Measurements from ENCODE around the gene MIF.
"Not testable (repeated sequence)": the region's sequence is repeated elsewhere in the genome, so short reads cannot be mapped to it uniquely, and the experiment has no call there.

The MIF gene

DNA sequence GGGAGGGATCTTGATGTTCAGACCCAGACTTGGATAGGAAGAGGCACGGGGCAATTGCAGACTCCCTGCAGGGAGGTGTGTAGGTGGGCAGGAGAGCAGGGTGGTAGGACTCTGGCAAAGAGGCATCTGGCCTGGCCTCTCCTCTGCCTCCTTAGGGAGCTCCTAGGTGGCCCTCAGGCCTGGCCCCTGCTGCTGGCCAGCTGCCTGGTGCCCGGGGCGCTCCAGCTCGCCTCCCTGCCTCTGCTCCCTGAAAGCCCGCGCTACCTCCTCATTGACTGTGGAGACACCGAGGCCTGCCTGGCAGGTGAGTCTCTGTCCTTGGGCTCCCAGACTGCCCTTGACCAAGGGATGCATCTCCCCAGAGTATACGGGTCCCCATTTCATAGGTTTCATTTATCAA lies 16.6 kb upstream of the MIF start:
- no peak for DNase-seq

DNA sequence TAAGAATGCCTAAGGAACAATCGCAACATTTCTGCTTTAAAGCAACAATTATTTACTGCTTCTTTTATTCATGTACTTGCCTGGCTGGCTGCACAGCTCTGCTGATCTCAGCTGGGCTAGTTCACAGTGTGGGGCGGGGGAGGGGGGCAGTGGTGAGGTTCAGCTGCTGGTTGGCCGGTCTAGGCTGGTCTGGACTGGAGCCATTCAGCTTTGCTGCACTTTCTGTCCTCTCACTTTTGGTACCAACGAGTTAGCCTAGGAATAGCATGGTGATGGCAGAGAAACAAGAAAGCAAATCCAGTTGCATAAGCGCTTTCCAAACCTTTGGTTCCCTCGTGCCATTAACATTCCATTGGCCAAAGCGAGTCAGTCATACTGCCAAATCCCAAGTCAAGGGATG lies 16.0 kb upstream of the MIF start:
- no peak for DNase-seq

DNA sequence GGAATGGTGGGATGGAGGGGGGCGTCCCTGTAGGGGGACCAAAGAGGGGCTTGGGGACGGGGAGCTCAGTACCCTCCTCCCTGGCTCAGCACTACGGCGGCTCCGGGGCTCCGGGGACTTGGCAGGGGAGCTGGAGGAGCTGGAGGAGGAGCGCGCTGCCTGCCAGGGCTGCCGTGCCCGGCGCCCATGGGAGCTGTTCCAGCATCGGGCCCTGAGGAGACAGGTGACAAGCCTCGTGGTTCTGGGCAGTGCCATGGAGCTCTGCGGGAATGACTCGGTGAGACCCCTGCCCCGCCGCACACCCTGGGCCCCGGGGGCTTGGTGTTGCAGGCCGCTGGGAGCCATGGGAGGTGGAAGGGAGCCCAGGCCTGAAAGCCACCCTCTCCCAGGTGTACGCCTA lies 11.8 kb upstream of the MIF start:
- no peak for DNase-seq

DNA sequence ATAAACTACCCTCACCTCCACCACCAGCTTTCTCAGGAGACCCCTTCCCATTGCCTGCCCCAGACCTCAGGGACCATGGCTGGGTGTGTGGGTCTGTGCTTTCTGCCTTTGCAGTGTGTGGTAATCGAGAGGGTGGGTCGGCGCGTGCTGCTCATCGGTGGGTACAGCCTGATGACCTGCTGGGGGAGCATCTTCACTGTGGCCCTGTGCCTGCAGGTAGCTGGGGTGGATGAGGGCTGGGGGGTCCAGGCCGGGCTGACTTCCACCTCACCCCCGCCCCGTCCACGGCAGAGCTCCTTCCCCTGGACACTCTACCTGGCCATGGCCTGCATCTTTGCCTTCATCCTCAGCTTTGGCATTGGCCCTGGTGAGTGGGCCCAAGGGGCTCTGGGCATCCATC lies 10.5 kb upstream of the MIF start:
- DNase-seq = no peak

DNA sequence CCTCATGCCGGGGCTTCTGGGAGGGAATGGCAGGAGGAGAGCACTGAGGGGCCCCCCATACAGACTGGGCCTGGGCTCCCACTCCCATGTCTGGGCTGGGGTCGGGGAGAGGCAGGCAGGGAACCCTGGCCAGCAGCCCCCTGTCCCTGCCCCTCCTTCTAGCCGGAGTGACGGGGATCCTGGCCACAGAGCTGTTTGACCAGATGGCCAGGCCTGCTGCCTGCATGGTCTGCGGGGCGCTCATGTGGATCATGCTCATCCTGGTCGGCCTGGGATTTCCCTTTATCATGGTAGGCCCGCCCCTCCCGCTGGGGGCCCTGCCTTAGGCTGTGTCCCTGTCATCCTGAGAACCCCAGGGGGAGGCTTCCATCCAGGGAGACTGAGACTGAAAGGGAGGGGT lies 10.0 kb upstream of the MIF start:
- no peak for DNase-seq

DNA sequence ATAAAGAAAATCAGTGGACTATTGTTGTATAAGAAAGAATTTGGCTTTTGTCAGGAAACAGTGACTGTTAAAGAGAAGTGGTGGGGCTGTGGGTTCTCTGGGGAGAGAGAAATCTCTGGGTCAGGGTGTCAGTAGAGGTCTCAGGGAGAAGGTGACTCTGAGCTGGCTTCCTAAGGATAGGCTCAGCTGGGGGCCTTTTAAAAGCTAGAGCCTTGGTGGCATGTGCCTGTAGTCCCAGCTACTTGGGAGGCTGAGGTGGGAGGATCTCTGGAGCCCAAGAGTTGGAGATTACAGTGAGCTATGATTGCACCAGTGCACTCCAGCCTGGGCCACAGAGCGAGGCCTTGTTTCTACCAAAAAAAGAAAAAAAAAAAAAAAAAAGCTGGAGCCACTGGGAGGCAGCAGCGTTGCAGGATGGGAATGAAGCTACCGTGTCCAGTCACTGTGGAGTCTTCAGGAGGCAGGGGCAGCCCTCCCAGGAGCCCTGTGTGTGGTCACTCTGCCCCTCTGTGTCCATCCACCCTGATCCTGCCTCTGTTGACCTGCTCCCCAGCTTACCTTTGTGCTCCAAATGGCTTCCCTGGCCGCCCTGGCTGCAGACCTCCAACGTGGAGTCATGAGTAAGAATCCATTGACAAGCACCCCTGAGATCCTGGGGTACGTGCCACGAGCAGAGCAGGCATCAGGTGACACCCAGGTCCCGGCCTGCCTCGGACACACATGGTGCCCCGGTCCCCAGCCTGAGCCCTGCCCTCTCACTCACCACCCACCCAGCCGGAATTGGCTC lies 5.4 kb upstream of the MIF start:
- no peak for DNase-seq

DNA sequence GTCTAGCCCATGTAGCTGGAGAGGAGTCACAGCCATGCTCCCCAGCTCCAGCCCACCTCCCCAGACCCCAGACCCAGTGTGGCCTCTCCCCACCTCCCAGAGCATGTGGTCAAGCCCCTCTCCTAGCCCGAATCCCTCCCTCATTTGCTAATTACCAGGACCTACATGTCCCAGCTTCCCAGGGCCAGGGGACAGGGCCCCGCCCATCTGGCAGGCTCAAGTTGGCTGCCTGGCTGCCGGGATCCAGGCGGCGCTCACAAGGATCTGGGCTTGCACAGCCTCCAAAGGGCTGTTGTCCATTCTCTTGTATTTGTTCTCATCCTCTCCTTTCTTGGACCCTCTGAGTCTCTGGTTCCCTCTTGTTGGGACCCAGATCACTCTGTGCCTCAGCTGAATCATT lies 4.6 kb upstream of the MIF start:
- no peak for DNase-seq

DNA sequence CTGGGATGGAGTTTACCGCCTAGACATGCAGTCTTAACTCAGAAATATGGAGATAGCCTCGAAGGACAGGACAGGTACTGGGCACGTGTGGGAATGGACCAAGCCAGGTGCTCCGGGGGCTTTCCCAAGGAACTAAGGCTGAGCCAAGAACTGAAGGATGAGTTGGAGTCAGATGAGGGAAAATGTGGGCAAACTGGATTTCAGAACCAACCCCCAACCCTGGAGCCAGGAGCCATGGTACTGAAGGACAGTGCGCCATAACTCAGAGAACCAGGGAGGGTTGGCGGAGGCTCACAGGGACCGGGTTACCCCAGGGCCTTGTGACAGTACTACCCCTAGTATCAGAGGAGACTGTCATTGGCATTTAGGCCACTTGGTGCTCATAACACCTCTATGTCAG lies 2.5 kb upstream of the MIF start:
- DNase-seq = no peak

DNA sequence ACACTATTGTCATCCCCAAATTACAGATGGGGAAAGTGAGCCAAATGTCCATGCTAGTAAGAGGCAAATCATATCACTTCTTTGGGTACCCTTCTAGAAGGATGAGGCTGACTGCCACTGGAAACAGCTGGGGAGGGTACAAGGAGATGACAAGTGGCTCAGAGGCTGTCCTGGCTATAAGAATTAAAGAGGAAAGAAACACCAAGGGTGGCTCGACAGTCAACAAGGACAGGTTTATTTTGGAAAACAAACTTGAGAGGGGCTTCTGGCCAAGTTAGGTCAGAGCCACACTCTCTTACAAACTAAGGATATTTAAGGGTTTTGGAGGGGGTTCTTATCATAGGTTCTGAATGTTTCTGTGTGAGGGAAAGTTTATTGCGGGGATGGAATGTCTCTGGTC lies 2.1 kb upstream of the MIF start:
- no peak for DNase-seq

DNA sequence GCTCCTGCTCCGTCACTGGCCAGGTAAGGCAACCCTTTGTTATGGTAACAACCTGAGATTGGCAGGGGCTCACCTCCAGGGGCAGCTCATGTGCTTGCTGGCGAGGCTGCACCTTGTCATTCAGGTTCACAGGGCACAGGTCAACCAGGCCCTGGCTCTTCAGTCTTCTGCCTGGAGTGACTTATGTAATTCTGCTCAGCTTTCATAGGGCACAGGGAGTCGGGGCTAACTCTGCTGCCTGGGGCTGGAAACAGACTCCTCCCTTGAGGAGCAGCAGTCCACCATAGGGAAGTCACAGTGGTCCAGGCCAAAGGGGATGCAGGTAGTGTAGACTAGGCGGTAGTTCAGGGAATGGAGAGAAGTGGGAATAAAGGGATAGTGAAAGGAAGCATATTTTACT lies 1.5 kb upstream of the MIF start:
- DNase-seq = no peak

DNA sequence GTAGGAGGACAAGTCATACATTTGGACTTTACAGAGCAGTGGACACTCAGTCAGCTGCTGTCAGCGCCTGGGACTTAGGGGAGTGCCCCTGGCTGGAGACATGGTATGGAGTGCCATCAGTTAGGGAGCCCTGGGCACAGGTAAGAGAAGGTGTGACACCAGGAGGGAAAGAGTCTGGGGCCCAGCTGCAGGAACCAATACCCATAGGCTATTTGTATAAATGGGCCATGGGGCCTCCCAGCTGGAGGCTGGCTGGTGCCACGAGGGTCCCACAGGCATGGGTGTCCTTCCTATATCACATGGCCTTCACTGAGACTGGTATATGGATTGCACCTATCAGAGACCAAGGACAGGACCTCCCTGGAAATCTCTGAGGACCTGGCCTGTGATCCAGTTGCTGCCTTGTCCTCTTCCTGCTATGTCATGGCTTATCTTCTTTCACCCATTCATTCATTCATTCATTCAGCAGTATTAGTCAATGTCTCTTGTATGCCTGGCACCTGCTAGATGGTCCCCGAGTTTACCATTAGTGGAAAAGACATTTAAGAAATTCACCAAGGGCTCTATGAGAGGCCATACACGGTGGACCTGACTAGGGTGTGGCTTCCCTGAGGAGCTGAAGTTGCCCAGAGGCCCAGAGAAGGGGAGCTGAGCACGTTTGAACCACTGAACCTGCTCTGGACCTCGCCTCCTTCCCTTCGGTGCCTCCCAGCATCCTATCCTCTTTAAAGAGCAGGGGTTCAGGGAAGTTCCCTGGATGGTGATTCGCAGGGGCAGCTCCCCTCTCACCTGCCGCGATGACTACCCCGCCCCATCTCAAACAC lies 850 bp upstream of the MIF start:
- DNase-seq = no peak

DNA sequence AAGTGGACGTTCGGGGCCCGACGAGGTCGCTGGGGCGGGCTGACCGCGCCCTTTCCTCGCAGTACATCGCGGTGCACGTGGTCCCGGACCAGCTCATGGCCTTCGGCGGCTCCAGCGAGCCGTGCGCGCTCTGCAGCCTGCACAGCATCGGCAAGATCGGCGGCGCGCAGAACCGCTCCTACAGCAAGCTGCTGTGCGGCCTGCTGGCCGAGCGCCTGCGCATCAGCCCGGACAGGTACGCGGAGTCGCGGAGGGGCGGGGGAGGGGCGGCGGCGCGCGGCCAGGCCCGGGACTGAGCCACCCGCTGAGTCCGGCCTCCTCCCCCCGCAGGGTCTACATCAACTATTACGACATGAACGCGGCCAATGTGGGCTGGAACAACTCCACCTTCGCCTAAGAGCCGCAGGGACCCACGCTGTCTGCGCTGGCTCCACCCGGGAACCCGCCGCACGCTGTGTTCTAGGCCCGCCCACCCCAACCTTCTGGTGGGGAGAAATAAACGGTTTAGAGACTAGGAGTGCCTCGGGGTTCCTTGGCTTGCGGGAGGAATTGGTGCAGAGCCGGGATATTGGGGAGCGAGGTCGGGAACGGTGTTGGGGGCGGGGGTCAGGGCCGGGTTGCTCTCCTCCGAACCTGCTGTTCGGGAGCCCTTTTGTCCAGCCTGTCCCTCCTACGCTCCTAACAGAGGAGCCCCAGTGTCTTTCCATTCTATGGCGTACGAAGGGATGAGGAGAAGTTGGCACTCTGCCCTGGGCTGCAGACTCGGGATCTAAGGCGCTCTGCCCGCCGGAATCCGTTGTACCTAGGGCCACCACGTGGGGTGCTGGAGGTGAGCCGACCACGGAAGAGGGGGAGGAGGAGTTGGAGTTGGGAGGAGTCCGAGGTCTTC lies 771 bp downstream of the MIF start:
- DNase-seq = peak; percentile 64

DNA sequence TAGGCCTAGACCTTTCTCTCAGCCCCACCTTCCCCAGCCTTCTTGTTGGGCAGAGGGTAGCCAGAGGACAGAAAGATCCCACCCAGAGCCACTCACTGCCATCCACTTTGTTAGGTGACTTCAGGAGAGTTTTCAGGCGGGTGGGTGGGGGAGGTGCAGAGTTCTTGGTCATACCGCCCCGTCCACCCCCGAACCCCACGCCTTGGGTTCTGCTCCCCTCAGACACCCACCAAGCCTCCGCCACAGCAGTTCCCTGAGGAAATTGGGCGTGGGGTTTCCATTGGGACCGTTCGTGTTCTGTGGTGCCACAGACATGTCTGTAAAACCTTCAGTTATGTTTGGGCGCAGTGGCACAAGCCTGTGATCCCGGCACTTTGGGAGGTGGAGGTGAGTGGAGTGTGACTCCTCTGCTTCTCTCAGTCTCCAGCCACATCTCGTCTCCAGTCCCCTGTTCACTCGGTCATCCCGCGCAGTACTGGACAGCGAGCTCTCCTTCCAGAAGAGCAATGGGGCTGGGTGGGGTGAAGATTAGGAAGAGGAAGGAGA lies 1.5 kb downstream of the MIF start:
- DNase-seq = no peak

DNA sequence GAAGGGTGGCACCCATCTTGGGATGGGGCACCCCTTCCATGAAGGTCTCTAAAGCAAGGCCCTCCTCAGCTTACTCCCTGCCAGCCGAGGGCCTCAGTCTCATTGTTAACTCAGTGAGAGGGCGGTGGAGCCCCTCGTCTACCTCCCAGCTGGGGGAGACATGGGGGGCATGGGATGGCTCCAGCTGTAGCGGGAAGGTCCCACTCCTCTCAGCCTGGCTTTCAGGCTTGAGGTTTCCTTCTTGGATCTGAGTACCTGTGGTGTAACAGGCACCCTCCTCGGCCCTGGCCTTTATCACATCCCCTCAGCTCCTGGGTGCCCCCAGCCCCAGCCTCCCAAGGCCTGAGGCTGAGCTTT lies 2.0 kb downstream of the MIF start:
- DNase-seq = no peak

DNA sequence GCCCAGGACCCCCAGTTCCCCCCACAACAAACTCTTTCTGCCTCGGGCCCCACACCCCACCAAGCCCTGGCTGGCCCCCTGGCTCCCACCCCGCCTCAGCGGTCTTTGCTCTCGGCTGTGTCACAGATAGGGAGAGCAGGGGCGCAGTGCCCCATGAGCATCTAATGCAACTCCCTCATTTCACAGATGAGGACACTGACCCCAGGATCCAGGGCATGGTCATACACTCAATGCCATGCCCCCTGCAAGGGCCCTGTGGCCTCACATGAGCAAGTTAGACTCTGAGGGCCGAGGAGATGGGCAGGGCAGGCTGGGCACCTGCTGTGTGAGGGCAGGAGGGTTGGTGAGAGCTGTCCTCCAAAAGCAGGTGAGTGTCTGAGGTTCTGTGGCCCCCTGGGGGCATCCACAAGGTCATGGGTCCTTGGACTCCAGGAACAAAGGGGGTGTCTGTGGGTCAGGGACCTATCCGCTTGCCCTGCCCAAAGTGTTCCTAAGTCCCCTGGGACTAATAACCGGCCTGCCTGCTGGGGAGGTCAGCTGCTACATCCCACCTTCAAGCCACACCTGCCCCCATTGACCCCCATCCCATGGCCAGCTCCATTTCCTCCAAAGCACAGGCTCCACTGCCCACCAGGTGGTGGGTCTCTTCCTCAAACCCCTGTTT lies 2.5 kb downstream of the MIF start:
- no peak for DNase-seq

DNA sequence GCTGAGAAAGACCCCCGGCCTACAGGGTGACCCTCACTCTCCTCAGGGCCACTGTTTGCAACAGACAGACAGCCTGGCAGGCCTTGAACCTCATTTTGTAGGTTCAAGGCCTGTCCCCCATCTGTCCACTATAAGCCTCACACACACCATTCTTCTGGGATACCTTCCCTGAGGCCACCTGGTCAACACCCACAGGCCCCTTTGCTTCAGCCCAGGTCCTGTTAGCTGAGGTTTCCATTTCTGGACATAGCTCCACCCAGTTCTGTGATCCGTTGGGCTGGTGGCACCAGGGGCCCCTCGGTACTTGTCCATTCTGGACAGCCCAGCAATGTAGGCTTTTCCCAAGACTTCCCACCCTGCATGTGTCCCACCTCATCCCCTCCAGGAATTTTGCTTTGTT lies 3.1 kb downstream of the MIF start:
- no peak for DNase-seq

DNA sequence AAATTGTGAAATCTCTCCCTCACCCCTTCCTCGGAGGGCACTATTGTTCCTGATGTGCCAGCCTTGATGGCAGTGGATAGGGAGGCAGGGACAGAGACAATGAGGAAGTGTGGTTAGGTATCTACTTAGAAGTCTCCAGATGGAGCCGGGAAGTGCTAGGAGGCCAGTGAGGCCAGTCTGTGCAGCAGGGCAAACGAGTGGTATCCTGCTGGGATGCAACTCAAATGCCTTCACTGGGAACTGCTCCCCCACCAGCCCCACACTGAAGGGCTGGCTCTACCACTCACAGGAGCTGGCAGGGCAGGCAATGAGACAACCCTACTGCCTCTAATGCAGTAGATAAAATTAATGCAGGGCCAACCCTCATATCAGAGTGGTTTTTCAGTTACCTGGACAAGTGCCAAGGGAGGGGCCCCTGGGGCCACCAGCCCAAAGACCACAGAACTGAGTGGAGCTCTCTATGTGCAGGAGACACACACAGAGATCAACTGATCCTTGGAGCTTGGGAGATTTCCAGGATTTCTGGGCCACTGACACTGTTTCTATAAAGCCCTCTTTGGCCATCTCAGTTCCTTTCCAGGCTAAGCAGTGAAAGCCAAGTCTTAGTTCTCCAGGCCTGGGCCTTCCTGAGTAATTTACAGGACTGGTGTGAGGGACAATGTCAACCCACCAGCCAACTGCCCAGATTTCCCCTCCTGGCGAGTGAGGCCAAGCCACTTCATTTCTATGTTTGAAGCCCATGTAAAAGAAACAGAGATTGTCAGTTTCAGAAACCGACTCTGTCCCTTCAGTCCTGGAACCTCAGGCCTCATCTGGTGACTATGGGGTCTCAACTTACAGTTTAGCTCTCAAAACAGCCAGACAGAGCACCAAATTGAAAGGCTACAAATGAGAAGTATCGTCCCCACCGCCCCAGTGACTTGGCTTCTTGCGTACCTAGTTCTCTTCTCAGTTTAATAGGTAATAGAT lies 4.1 kb downstream of the MIF start:
- DNase-seq = no peak

DNA sequence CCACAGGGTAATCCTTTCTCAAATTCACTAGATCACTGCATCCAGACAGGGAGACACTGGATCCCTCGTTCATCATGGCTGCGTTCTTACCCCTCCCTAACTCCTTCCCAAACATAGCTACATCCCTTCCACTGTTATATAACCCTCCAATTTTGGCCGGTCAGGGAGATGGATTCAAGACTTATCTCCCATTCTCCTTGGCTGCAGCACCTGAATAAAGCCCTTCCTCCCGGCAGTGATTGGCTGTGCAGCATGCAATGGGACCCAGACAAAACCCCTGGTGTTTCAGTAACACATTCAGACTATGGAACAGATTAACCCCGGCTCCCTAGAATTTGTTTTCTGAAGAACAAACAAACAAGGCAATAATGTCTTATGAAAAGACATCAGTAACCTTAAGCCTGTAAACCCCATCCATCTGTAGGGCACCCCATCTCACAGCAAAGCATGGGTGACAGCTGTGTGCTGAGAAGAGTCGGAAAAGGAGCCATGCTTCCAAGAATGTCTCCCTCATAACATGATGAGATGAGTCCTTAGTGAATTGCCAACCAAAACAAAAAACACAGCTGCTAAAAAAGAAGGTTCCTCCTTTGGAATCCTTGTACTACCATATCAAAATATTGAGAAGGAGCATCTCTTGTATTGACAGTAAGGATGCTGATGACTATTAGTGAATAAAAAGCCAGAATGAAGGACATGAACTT lies 5.0 kb downstream of the MIF start:
- no peak for DNase-seq

DNA sequence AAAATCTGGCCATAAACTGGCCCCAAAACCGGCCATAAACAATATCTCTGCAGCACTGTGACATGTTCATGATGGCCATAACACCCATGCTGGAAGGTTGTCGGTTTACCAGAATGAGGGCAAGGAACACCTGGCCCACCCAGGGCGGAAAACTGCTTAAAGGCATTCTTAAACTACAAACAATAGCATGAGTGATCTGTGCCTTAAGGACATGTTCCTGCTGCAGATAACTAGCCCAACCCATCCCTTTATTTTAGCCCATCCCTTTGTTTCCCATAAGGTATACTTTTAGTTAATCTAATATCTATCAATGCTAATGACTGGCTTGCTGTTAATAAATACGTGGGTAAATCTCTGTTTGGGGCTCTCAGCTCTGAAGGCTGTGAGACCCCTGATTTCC lies 6.0 kb downstream of the MIF start:
- not testable (repeated sequence) for DNase-seq

DNA sequence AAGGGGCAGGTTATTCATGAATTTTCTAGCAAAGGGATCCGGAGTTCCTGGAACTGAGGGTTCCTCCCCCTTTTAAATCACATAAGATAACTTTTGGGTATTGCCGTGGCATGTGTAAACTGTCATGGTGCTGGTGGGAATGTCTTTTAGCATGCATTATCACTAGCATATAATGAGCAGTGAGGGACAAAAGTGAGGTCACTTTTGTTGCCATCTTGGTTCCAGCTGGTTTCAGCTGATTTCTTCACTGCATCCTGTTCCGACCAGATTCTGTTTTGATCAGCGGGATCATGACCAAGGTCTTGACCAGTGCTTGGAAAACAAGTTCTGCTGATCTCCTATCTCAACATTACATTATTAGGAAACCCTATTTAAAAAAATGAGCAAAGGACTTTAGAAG lies 7.4 kb downstream of the MIF start:
- DNase-seq = no peak
